DND-41 (cell line): ENCODE data around the gene CAGE1.
"Not testable (repeated sequence)": the region's sequence is repeated elsewhere in the genome, so short reads cannot be mapped to it uniquely, and the experiment has no call there.

Source experiments
- ATAC-seq: fragments of 200-7000 bp; cut with Tn5 transposase; 3 replicates; pipeline ENCODE4 v1.9.1; 2021; ENCODE audit warnings: low read depth; ENCODE audit not compliant: insufficient read depth
- DNase-seq: peaks from one replicate; pipeline ENCODE4 v3.0.0-alpha.2; 2020
- H2AFZ ChIP-seq: 2 replicates; pipeline ENCODE4 v1.6.0; 2012; ENCODE audit warnings: low read depth, low read length
- H3K27ac ChIP-seq: 2 replicates; pipeline ENCODE4 v1.5.1; 2012; ENCODE audit warnings: low read length, inconsistent platforms
- H3K27me3 ChIP-seq: fragments of 200-600 bp; sonication (generic); 2 replicates; pipeline ENCODE4 v1.6.0; 2012; ENCODE audit warnings: low read length, mild to moderate bottlenecking, inconsistent platforms; ENCODE audit not compliant: insufficient read depth, poor library complexity
- H3K36me3 ChIP-seq: 2 replicates; pipeline ENCODE4 v1.5.1; 2012; ENCODE audit warnings: low read length, inconsistent platforms; ENCODE audit not compliant: insufficient read depth
- H3K4me1 ChIP-seq: 2 replicates; pipeline ENCODE4 v1.5.1; 2012; ENCODE audit warnings: mild to moderate bottlenecking, low read length; ENCODE audit not compliant: insufficient read depth
- H3K4me2 ChIP-seq: 2 replicates; pipeline ENCODE4 v1.6.0; 2012; ENCODE audit warnings: mild to moderate bottlenecking, moderate library complexity, low read length, inconsistent platforms; ENCODE audit not compliant: insufficient read depth
- H3K4me3 ChIP-seq, 2 experiments: fragments of 200-600 bp in 1 of 2; shearing (Covaris generic) in 1 of 2; 2 replicates each; pipeline ENCODE4 v1.5.1; 2012 to 2016; ENCODE audit warnings: inconsistent platforms in 2 of 2, low read length in 2 of 2, mild to moderate bottlenecking in 2 of 2, low read depth in 1 of 2, moderate library complexity in 1 of 2
- H3K79me2 ChIP-seq: 2 replicates; pipeline ENCODE4 v1.6.0; 2012; ENCODE audit warnings: low read length, inconsistent platforms; ENCODE audit not compliant: insufficient read depth
- H3K9ac ChIP-seq: 2 replicates; pipeline ENCODE4 v1.6.0; 2012; ENCODE audit warnings: low read depth, mild to moderate bottlenecking, inconsistent platforms, low read length, moderate library complexity
- H3K9me3 ChIP-seq: 2 replicates; pipeline ENCODE4 v1.5.1; 2012; ENCODE audit warnings: low read length, moderate library complexity, mild to moderate bottlenecking, inconsistent platforms; ENCODE audit not compliant: insufficient read depth, severe bottlenecking
- H4K20me1 ChIP-seq: 2 replicates; pipeline ENCODE4 v1.6.0; 2012; ENCODE audit warnings: low read length; ENCODE audit not compliant: insufficient read depth
- EZH2 ChIP-seq: IDR thresholded peaks from 3 replicates; pipeline ENCODE4 v1.6.1; 2012; ENCODE audit warnings: borderline replicate concordance, low read depth, mild to moderate bottlenecking, moderate library complexity, low read length, inconsistent platforms; ENCODE audit not compliant: severe bottlenecking
- TF ChIP-seq, protein P1 (sequence below): IDR thresholded peaks from 2 replicates; pipeline ENCODE4 v1.5.1; 2012; ENCODE audit warnings: borderline replicate concordance, low read length, moderate library complexity, mild to moderate bottlenecking; ENCODE audit not compliant: poor library complexity, severe bottlenecking; ENCODE audit errors: extremely low read depth

Gene CAGE1

DNA sequence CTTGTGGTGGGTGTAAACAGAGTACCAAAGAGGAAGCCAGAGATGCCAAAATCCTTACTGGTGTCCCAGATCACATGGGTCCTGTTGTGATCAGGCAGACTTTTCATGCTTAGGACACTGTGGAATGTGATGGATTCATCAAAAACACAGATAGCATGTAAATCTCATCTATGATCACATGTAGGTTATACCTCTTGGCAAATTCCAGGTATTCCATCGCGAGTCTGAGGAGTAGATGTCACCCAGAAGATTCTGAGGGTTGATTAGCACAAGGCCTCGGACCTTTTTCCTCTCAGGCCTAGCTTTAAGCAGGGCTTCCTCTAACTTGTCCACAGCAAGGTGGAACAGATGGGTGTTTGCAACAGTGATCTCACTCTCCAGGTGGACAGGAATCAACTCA lies 48.3 kb downstream of the CAGE1 start:
- no peak overlapping the region for H3K4me3 ChIP-seq
- no peak overlapping the region for H3K9ac ChIP-seq
- no peak overlapping the region for H2AFZ ChIP-seq
- H3K4me1 ChIP-seq: peaks cover 24% of the 10 kb centered on the region
- H3K4me2 ChIP-seq: no peak overlapping the region
- no peaks in the 10 kb centered on the region for H3K36me3 ChIP-seq
- no peaks in the 10 kb centered on the region for H3K27me3 ChIP-seq
- no peak for DNase-seq
- no peaks in the 10 kb centered on the region for H3K79me2 ChIP-seq
- ATAC-seq: no peak
- H3K27ac ChIP-seq: no peak overlapping the region
- H4K20me1 ChIP-seq: no peaks in the 10 kb centered on the region
- H3K9me3 ChIP-seq: no peaks in the 10 kb centered on the region
- TF ChIP-seq, protein P1, sequence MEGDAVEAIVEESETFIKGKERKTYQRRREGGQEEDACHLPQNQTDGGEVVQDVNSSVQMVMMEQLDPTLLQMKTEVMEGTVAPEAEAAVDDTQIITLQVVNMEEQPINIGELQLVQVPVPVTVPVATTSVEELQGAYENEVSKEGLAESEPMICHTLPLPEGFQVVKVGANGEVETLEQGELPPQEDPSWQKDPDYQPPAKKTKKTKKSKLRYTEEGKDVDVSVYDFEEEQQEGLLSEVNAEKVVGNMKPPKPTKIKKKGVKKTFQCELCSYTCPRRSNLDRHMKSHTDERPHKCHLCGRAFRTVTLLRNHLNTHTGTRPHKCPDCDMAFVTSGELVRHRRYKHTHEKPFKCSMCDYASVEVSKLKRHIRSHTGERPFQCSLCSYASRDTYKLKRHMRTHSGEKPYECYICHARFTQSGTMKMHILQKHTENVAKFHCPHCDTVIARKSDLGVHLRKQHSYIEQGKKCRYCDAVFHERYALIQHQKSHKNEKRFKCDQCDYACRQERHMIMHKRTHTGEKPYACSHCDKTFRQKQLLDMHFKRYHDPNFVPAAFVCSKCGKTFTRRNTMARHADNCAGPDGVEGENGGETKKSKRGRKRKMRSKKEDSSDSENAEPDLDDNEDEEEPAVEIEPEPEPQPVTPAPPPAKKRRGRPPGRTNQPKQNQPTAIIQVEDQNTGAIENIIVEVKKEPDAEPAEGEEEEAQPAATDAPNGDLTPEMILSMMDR: no peak
- no peak for TF ChIP-seq EZH2

DNA sequence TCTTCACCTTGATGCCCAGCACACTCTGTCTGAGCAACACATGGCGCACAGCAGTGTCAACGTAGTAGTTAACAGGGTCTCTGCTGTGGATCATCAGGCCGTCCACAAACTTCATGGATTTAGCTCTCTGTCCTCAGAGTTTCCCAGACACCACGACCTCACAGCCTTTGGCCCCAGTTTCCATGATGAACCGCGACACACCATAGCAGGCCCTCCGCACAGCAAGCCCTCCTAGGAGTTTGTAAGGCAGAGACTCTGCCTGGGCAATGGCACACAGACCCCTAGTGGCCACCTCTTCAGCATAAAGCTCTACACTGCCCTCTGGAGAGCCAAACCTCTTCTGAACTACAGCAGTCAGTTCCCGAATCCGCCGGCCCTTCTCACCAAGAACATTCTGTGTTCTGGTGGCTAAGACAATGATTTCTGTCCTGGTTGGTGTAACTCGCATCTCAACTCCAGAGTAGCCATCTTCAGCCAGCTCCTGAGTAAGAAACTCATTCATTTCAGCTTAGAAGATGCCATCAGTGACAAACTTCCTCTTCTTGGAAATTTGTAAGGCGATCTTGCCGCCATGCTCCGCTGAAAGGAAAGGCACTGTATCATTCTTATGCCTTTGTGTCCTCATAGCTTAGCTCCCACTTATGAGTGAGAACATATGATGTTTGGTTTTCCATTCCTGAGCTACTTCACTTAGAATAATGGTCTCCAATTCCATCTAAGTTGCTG lies 50.4 kb downstream of the CAGE1 start:
- not testable (repeated sequence) for H2AFZ ChIP-seq, H3K4me3 ChIP-seq, H3K79me2 ChIP-seq, H3K9ac ChIP-seq, H4K20me1 ChIP-seq, H3K36me3 ChIP-seq, H3K4me1 ChIP-seq, H3K27me3 ChIP-seq, H3K9me3 ChIP-seq, H3K4me2 ChIP-seq, H3K27ac ChIP-seq
- DNase-seq: peak; percentile 10
- TF ChIP-seq, protein P1: peak; percentile 35
- peak; percentile 54; the same call in 1 of the 3 replicates for ATAC-seq

DNA sequence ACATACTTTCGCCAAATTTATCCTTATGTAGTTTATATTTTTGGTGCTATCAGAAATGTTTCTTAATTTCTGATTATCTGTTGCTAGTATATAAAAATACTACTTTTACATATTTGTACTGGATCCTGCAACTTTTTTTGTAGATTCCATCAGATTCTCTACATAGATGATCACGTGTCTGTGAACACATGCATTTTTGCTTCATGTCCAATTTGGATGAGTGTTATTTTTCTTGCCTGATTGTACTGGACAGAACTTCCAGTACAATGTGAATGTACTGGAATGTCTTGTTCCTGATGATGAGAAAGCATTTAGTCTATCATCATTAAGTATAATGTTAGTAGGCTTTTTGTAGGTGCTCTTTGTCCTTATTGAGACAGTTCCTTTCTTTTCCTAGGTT lies 51.5 kb downstream of the CAGE1 start:
- no peak for TF ChIP-seq EZH2
- TF ChIP-seq, protein P1: no peak
- Histone ChIP-seq H3K36me3 (no peaks in the 10 kb centered on the region), H3K27ac (no peak overlapping the region), H3K9ac (no peak overlapping the region), H3K4me3 (no peak overlapping the region), H3K27me3 (no peaks in the 10 kb centered on the region), H3K4me2 (no peak overlapping the region), H4K20me1 (no peaks in the 10 kb centered on the region), H3K79me2 (no peaks in the 10 kb centered on the region), H2AFZ (no peak overlapping the region), H3K4me1 (no peaks in the 10 kb centered on the region), H3K9me3 (no peaks in the 10 kb centered on the region)
- DNase-seq: no peak
- no peak for ATAC-seq
